Uterus (tissue), 2 donors: ENCODE data around the gene KIAA0753.

Experiments used
- CTCF ChIP-seq, 4 experiments: fragments of 200-600 bp in 2 of 4; fragments of 450-650 bp in 2 of 4; sonication (generic) in 2 of 4; IDR thresholded peaks; one replicate each; pipeline ENCODE4 v1.5.1; 2016 to 2019; ENCODE audit warnings: antibody characterized with exemption in 4 of 4, mild to moderate bottlenecking in 2 of 4, moderate library complexity in 1 of 4
- POLR2A ChIP-seq, 2 donors: fragments of 450-650 bp; IDR thresholded peaks; one replicate each; pipeline ENCODE4 v1.6.1; 2016; ENCODE audit warnings: antibody characterized with exemption in 2 of 2, mild to moderate bottlenecking in 1 of 2, moderate library complexity in 1 of 2

GRCh38 chr17:6546069-6546718 lies 94.3 kb downstream of the KIAA0753 start:
- TF ChIP-seq POLR2A (IDR thresholded peaks at IDR 0.05): no peak
- TF ChIP-seq CTCF (IDR thresholded peaks at IDR 0.05): no peak
